Left lung (tissue), 10 donors: ENCODE data around the gene SMARCA2. TPM values are rescaled to one million over a fixed set of nuclear protein-coding genes. Genes with fewer than 3 reads are reported as not detected.

Source experiments
- ATAC-seq: fragments of 200-7000 bp; cut with Tn5 transposase; one replicate; pipeline ENCODE4 v1.9.1; 2020; ENCODE audit warnings: moderate library complexity
- DNase-seq, 4 donors: peaks; one replicate each; pipeline ENCODE4 v3.0.0-alpha.2; 2013 to 2020
- H3K27ac ChIP-seq, 2 donors: fragments of 200-600 bp; sonication (generic) in 1 of 2; one replicate each; pipeline versions ENCODE4 v1.5.0 to v1.8.0; 2020 to 2021
- H3K27me3 ChIP-seq, 2 donors: fragments of 200-600 bp; sonication (generic) in 1 of 2; one replicate each; pipeline versions ENCODE4 v1.5.0 to v1.8.0; 2020 to 2021
- H3K36me3 ChIP-seq, 2 donors: fragments of 200-600 bp; sonication (generic) in 1 of 2; one replicate each; pipeline versions ENCODE4 v1.5.0 to v1.8.0; 2020 to 2021
- H3K4me1 ChIP-seq, 2 donors: fragments of 200-600 bp; one replicate each; pipeline ENCODE4 v1.8.0; 2021
- H3K4me3 ChIP-seq, 2 donors: fragments of 200-600 bp; sonication (generic) in 1 of 2; one replicate each; pipeline versions ENCODE4 v1.5.0 to v1.8.0; 2020 to 2021; ENCODE audit warnings: mild to moderate bottlenecking in 1 of 2
- H3K9me3 ChIP-seq, 2 donors: fragments of 200-600 bp; sonication (generic) in 1 of 2; one replicate each; pipeline versions ENCODE4 v1.5.0 to v1.8.0; 2020 to 2021
- intact Hi-C, 2 donors: fragments of 100-400 bp; cut with DNase I; formaldehyde crosslinking; loops; one replicate each; pipeline versions ENCODE4 v1.11.2 to v1.14.2; 2022
- polyA plus RNA-seq, 6 donors: library from polyadenylated mRNA; unstranded; fragments of 120-200 nt; gene quantifications; one replicate each; pipeline ENCODE4 v1.2.1, GENCODE V29; 2013; ENCODE audit not compliant: insufficient read length in 6 of 6
- total RNA-seq, 2 donors: library from RNA; stranded (reverse); fragmentation: NEBNext Ultra II Directional; extraction: Animal tissue kit (Norgen Biotek cat#: 25700); gene quantifications; one replicate each; pipeline ENCODE4 v1.2.1, GENCODE V29; 2021
- TF ChIP-seq, protein P1 (sequence below), 2 donors: fragments of 200-600 bp; sonication (generic) in 1 of 2; IDR thresholded peaks; one replicate each; pipeline versions ENCODE4 v1.5.0 to v1.8.0; 2021; ENCODE audit warnings: antibody characterized with exemption in 2 of 2
- donor health status: DM: no; HTN: yes; CAD: no.
- donor health status: DM: no; HTN: no; CAD: no.

SMARCA2 gene
- total and polyA plus RNA-seq, 8 donors = 110 to 207 (median 152) TPM

DNA sequence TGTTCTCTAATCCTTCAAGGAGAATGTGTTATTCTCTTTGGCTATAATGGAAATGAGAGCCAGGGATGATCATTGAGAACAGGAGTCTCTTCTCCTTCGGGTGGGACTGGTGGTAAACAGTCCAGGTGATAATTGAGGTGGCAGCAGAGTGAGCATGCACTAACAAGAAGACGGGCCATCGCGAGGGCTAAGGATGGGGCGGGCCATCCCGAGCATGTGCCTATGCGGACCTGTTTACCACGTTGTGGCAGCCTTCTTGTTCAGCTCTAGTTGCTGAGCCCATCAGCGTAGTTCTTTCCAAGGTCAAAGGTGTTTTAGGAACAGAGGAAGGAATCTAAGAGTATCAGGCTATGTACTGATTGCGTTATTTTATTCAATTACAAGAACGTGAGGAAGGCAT, 180.1 kb downstream of the SMARCA2 start:
- Histone ChIP-seq H3K36me3 (peaks cover 0 to 60% of the 10 kb centered on the region in 2 donors), H3K9me3 (peaks cover 0 to 4% of the 10 kb centered on the region in 2 donors), H3K27me3 (no peaks in the 10 kb centered on the region), H3K27ac (no peak overlapping the region), H3K4me3 (no peak overlapping the region), H3K4me1 (no peaks in the 10 kb centered on the region)
- intact Hi-C loops = no loop called here
- DNase-seq (no peak), ATAC-seq (no peak)
- TF ChIP-seq, protein P1, sequence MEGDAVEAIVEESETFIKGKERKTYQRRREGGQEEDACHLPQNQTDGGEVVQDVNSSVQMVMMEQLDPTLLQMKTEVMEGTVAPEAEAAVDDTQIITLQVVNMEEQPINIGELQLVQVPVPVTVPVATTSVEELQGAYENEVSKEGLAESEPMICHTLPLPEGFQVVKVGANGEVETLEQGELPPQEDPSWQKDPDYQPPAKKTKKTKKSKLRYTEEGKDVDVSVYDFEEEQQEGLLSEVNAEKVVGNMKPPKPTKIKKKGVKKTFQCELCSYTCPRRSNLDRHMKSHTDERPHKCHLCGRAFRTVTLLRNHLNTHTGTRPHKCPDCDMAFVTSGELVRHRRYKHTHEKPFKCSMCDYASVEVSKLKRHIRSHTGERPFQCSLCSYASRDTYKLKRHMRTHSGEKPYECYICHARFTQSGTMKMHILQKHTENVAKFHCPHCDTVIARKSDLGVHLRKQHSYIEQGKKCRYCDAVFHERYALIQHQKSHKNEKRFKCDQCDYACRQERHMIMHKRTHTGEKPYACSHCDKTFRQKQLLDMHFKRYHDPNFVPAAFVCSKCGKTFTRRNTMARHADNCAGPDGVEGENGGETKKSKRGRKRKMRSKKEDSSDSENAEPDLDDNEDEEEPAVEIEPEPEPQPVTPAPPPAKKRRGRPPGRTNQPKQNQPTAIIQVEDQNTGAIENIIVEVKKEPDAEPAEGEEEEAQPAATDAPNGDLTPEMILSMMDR (IDR thresholded peaks at IDR 0.05) = no peak

DNA sequence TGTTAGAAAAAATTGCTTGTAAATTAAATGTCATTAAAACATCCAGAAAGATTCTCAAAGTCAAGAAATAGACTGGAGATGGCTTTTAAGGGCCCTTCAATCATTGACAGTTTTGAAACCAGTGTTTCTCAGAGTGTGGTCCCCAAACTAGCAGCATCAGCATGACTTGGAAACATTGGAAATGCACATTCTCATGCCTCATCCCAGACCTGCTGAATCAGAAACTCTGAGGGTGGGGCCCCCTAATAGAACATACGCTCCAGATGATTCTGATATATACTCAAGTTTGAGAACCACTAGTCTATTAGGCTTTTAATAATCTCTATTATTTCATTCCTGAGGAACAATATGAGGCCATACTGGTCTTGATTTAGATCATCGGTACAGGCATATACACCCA, 181.6 kb downstream of the SMARCA2 start:
- Histone ChIP-seq H3K4me1 (no peaks in the 10 kb centered on the region), H3K9me3 (peaks cover 0 to 8% of the 10 kb centered on the region in 2 donors), H3K27ac (no peak overlapping the region), H3K36me3 (peaks cover 0 to 47% of the 10 kb centered on the region in 2 donors), H3K4me3 (no peak overlapping the region), H3K27me3 (no peaks in the 10 kb centered on the region)
- intact Hi-C loops = no loop called here
- no peak for ATAC-seq
- DNase-seq = no peak
- TF ChIP-seq, protein P1 (IDR thresholded peaks at IDR 0.05) = no peak

DNA sequence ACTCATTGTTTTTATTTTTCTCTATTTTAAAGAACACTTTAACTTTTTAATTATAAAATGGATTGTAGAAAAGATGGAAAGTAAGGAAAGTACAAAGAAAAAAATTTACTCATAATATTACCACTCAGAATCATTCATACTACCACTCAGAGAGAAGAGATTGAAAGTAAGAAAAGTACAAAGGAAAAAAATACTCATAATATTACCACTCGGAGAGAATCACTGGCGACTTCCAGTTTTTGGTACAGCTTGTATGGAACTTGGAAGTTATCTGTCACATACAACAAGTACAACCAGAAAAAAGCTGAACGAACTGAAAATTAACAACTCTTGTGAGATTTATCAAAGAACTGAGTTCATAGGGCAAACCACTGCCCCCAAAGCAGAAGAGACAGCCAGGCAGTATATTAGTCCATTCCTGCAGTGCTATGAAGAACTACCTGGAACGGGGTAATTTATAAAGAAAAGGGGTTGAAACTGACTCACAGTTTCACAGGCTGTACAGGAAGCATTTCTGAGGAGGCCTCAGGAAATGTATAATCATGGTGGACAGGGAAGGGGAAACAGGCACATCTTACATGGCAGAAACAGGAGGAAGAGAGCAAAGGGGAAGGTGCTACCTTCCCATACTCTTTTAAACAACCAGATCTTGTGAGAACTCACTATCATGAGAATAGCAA, 183.9 kb downstream of the SMARCA2 start:
- peaks cover 0 to 26% of the 10 kb centered on the region in 2 donors for H3K36me3 ChIP-seq
- intact Hi-C loops = no loop called here
- ATAC-seq = no peak
- TF ChIP-seq, protein P1 (IDR thresholded peaks at IDR 0.05) = no peak
- no peak overlapping the region for H3K4me3 ChIP-seq
- H3K9me3 ChIP-seq = peaks cover 0 to 8% of the 10 kb centered on the region in 2 donors
- H3K27ac ChIP-seq = no peak overlapping the region
- DNase-seq = no peak
- no peaks in the 10 kb centered on the region for H3K27me3 ChIP-seq
- H3K4me1 ChIP-seq = no peaks in the 10 kb centered on the region

DNA sequence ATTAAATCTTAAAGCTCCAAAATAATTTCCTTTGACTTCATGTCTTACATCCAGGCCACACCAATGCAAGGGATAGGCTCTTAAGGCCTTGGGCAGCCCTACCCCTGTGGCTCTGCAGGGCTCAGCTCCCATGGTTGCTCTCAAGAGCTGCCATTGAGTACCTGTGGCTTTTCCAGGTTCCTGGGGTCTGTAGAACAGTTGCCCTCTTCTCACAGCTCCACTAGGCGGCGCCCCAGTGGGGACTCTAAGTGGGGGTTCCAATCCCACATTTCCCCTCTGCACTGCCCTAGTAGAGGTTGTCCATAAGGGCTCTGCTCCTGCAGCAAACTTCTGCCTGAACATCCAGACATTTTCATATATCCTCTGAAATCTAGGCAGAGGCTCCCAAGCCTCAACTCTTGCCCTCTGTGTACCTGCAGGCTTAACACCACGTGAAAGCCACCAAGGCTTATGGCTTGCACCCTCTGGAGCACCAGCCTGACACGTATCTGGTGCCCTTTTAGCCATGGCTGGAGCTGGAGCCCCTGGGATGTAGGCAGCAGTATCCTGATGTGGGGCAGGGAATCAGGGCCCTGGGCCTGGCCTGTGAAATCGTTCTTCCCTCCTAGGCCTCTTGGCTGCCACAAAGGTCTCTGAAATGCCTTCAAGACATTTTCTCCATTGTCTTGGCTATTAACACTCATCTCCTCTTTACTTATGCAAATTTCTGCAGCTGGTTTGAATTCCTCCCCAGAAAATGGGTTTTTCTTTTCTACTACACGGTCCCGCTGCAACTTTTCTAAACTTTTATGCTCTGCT, 185.1 kb downstream of the SMARCA2 start:
- TF ChIP-seq, protein P1 (IDR thresholded peaks at IDR 0.05) = no peak
- H3K27me3 ChIP-seq = no peaks in the 10 kb centered on the region
- H3K4me3 ChIP-seq = no peak overlapping the region
- H3K9me3 ChIP-seq = peaks cover 0 to 8% of the 10 kb centered on the region in 2 donors
- intact Hi-C loops = no loop called here
- no peaks in the 10 kb centered on the region for H3K4me1 ChIP-seq
- ATAC-seq (no peak), DNase-seq (no peak)
- H3K27ac ChIP-seq = no peak overlapping the region
- peaks cover 0 to 15% of the 10 kb centered on the region in 2 donors for H3K36me3 ChIP-seq

DNA sequence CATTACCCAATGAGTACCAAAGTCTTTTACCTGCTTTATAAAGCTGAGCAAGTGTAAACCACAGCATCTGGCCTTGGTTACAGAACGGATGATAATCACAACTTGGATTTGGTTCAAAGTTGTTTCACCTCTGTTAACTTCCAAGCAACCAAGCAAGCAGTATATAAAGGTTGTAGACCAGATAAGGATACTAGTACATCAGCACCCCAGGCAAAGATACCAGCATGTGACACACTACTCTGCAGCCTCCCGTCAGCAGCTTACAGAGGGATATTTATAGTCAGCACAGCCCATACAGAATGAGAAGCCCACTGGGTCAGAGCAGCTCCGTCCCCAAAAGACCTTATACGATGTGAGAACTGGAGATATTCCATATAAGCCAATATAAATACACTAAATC, 193.3 kb downstream of the SMARCA2 start:
- ATAC-seq = no peak
- H3K27ac ChIP-seq = no peak overlapping the region
- H3K36me3 ChIP-seq = no peaks in the 10 kb centered on the region
- intact Hi-C loops = no loop called here
- H3K27me3 ChIP-seq = no peaks in the 10 kb centered on the region
- no peak for DNase-seq
- TF ChIP-seq, protein P1 (IDR thresholded peaks at IDR 0.05) = no peak
- no peaks in the 10 kb centered on the region for H3K9me3 ChIP-seq
- H3K4me1 ChIP-seq = no peaks in the 10 kb centered on the region
- no peak overlapping the region for H3K4me3 ChIP-seq
